ENCODE results near the gene SERPINA1. TPM values are rescaled to one million over a fixed set of nuclear protein-coding genes. Genes with fewer than 3 reads are reported as not detected.

Gene SERPINA1
- polyA plus RNA-seq, 2 of the 4 experiments (the other 2 are of a cell fraction) = 0.34 to 2.2 TPM

DNA sequence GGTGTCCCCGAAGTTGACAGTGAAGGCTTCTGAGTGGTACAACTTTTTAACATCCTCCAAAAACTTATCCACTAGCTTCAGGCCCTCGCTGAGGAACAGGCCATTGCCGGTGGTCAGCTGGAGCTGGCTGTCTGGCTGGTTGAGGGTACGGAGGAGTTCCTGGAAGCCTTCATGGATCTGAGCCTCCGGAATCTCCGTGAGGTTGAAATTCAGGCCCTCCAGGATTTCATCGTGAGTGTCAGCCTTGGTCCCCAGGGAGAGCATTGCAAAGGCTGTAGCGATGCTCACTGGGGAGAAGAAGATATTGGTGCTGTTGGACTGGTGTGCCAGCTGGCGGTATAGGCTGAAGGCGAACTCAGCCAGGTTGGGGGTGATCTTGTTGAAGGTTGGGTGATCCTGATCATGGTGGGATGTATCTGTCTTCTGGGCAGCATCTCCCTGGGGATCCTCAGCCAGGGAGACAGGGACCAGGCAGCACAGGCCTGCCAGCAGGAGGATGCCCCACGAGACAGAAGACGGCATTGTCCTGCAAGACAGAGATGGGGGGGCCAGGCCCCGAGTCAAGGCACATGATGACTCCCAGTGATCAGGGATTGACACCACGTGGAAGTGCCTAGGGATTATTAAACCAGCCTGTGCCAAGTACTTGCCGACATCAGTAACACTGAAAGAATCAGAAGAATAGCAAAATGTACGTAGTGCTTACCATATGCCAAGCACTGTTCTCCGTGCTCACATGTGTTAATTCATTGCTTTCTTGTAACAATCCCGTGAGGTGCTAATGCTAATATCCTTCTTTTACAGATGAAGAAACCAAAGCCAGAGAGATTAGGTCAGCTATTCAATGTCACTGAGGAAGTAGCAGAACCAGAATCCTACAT, 5.4 kb downstream of the SERPINA1 start:
- TF ChIP-seq, protein P1, sequence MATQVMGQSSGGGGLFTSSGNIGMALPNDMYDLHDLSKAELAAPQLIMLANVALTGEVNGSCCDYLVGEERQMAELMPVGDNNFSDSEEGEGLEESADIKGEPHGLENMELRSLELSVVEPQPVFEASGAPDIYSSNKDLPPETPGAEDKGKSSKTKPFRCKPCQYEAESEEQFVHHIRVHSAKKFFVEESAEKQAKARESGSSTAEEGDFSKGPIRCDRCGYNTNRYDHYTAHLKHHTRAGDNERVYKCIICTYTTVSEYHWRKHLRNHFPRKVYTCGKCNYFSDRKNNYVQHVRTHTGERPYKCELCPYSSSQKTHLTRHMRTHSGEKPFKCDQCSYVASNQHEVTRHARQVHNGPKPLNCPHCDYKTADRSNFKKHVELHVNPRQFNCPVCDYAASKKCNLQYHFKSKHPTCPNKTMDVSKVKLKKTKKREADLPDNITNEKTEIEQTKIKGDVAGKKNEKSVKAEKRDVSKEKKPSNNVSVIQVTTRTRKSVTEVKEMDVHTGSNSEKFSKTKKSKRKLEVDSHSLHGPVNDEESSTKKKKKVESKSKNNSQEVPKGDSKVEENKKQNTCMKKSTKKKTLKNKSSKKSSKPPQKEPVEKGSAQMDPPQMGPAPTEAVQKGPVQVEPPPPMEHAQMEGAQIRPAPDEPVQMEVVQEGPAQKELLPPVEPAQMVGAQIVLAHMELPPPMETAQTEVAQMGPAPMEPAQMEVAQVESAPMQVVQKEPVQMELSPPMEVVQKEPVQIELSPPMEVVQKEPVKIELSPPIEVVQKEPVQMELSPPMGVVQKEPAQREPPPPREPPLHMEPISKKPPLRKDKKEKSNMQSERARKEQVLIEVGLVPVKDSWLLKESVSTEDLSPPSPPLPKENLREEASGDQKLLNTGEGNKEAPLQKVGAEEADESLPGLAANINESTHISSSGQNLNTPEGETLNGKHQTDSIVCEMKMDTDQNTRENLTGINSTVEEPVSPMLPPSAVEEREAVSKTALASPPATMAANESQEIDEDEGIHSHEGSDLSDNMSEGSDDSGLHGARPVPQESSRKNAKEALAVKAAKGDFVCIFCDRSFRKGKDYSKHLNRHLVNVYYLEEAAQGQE (IDR thresholded peaks at IDR 0.05) = no peak
- TF ChIP-seq FOXS1 (CRISPR knock-in tag; IDR thresholded peaks at IDR 0.05) (no peak), JUN (IDR thresholded peaks at IDR 0.05) (no peak), RCOR1 (IDR thresholded peaks at IDR 0.05; ENCODE audit: low read depth, low read length) (no peak), TP53 (CRISPR knock-in tag; IDR thresholded peaks at IDR 0.05) (no peak), MAFK (IDR thresholded peaks at IDR 0.05; ENCODE audit: partially characterized antibody) (no peak), RARB (CRISPR knock-in tag; IDR thresholded peaks at IDR 0.05) (no peak), MAZ (IDR thresholded peaks at IDR 0.05; ENCODE audit: borderline replicate concordance, low read depth, low read length) (no peak)
- no peak overlapping the region for H3K4me2 ChIP-seq
- ChIA-PET CTCF (no interaction called here), POLR2A (no interaction called here)
- H3K4me1 ChIP-seq = no peaks in the 10 kb centered on the region
- ATAC-seq (no peak), FAIRE-seq (no peak), DNase-seq (ENCODE audit: low read depth in 1 of 2, low spot score in 1 of 2) (no peak)
- 61% methylated on average over 18 of the region's 18 CpGs for WGBS (ENCODE audit: missing lambda C conversion rate)
- no peak overlapping the region for H3K4me3 ChIP-seq
- no peaks in the 10 kb centered on the region for H3K9me3 ChIP-seq
- no peak overlapping the region for H3K27ac ChIP-seq

- Histone ChIP-seq H3K4me3 (no peak overlapping the region), H3K27ac (no peak overlapping the region), H3K9me3 (no peaks in the 10 kb centered on the region), H3K4me2 (no peak overlapping the region), H3K4me1 (no peaks in the 10 kb centered on the region)
- POLR2A ChIA-PET = no interaction called here
- ATAC-seq (no peak), DNase-seq (ENCODE audit: low read depth in 1 of 2, low spot score in 1 of 2) (no peak), FAIRE-seq (no peak)
- WGBS (ENCODE audit: missing lambda C conversion rate) = 33% methylated on average over 4 of the region's 4 CpGs
- CTCF ChIA-PET = interaction anchor here (0.8 kb wide), 1 partner anchor 104 kb away, joined by 3 read pairs; no protein-coding TSS in a partner anchor
- TF ChIP-seq NR3C1 (IDR thresholded peaks at IDR 0.05) (no peak), MAZ (IDR thresholded peaks at IDR 0.05; ENCODE audit: borderline replicate concordance, low read depth, low read length) (no peak), ELK1 (IDR thresholded peaks at IDR 0.05; ENCODE audit: low read depth, low read length) (no peak), FOSL2 (IDR thresholded peaks at IDR 0.05) (no peak), FOSL2 (CRISPR knock-in tag; IDR thresholded peaks at IDR 0.05) (no peak), RNF2 (IDR thresholded peaks at IDR 0.05; ENCODE audit: borderline replicate concordance, low read depth) (no peak)
- TF ChIP-seq, protein P2, sequence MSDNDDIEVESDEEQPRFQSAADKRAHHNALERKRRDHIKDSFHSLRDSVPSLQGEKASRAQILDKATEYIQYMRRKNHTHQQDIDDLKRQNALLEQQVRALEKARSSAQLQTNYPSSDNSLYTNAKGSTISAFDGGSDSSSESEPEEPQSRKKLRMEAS (IDR thresholded peaks at IDR 0.05) = no peak
Observed at GRCh38 chr14:94382099-94382715, 6.2 kb downstream of the SERPINA1 start.

DNA sequence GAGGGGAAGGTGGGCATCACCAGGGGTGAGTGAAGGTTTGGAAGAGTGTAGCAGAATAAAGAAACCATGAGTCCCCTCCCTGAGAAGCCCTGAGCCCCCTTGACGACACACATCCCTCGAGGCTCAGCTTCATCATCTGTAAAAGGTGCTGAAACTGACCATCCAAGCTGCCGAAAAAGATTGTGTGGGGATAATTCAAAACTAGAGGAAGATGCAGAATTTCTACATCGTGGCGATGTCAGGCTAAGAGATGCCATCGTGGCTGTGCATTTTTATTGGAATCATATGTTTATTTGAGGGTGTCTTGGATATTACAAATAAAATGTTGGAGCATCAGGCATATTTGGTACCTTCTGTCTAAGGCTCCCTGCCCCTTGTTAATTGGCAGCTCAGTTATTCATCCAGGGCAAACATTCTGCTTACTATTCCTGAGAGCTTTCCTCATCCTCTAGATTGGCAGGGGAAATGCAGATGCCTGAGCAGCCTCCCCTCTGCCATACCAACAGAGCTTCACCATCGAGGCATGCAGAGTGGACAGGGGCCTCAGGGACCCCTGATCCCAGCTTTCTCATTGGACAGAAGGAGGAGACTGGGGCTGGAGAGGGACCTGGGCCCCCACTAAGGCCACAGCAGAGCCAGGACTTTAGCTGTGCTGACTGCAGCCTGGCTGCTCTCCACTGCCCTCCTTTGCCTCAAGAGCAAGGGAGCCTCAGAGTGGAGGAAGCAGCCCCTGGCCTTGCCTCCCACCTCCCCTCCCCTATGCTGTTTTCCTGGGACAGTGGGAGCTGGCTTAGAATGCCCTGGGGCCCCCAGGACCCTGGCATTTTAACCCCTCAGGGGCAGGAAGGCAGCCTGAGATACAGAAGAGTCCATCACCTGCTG, 7.0 kb downstream of the SERPINA1 start:
- no peak for FAIRE-seq
- no peak for ATAC-seq

More for the DNA sequence above, 7.0 kb downstream of the SERPINA1 start:
- no peaks in the 10 kb centered on the region for H3K9me3 ChIP-seq
- no peak overlapping the region for H3K27ac ChIP-seq
- H3K4me3 ChIP-seq = no peak overlapping the region
- no peaks in the 10 kb centered on the region for H3K4me1 ChIP-seq
- TF ChIP-seq ESRRA (IDR thresholded peaks at IDR 0.05; ENCODE audit: borderline replicate concordance, low read length) (no peak), ELK1 (IDR thresholded peaks at IDR 0.05; ENCODE audit: low read depth, low read length) (no peak), SMC3 (IDR thresholded peaks at IDR 0.05) (no peak), SREBF2 (IDR thresholded peaks at IDR 0.05) (no peak), USF2 (IDR thresholded peaks at IDR 0.05) (no peak)
- TF ChIP-seq, protein P3, sequence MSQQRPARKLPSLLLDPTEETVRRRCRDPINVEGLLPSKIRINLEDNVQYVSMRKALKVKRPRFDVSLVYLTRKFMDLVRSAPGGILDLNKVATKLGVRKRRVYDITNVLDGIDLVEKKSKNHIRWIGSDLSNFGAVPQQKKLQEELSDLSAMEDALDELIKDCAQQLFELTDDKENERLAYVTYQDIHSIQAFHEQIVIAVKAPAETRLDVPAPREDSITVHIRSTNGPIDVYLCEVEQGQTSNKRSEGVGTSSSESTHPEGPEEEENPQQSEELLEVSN (IDR thresholded peaks at IDR 0.05; ENCODE audit: borderline replicate concordance, low read depth) = no peak
- TF ChIP-seq, protein P2 (IDR thresholded peaks at IDR 0.05) = no peak
- CTCF ChIA-PET = interaction anchor here (0.8 kb wide), 1 partner anchor 105 kb away, joined by 3 read pairs; no protein-coding TSS in a partner anchor
- no peak for DNase-seq (ENCODE audit: low read depth in 1 of 2, low spot score in 1 of 2)
- H3K4me2 ChIP-seq = no peak overlapping the region
- WGBS (ENCODE audit: missing lambda C conversion rate) = 43% methylated on average over 6 of the region's 7 CpGs
- POLR2A ChIA-PET = no interaction called here

All from A549 (cell line).